Mesenteric fat pad (tissue), 1 donor: ENCODE measurements around the gene LRP1B. TPM values are rescaled to one million over a fixed set of nuclear protein-coding genes. Genes with fewer than 3 reads are reported as not detected.

Experiments used
- DNase-seq: peaks from one replicate; pipeline ENCODE4 v3.0.0-alpha.2; 2020; ENCODE audit warnings: low spot score
- total RNA-seq: library from RNA; stranded (reverse); fragmentation: NEBNext Ultra II Directional; extraction: Animal tissue kit (Norgen Biotek cat#: 25700); gene quantifications from one replicate; pipeline ENCODE4 v1.2.1, GENCODE V29; 2021
- donor health status: DM: yes; HTN: yes; CAD: no.

Gene LRP1B
- total RNA-seq, 1 donor from 2014 or later = 0.22 TPM

GRCh38 chr2:141522048-141522447 lies 608.8 kb downstream of the LRP1B start:
- no peak for DNase-seq

- no peak for DNase-seq
These were observed 610.9 kb downstream of the LRP1B start for GRCh38 chr2:141519906-141520305.

GRCh38 chr2:141517852-141518421 lies 612.9 kb downstream of the LRP1B start:
- no peak for DNase-seq

- no peak for DNase-seq
These were observed 613.5 kb downstream of the LRP1B start for GRCh38 chr2:141517180-141517851.

GRCh38 chr2:141515931-141516330 lies 614.9 kb downstream of the LRP1B start:
- no peak for DNase-seq

- DNase-seq = no peak
These were observed 617.0 kb downstream of the LRP1B start for GRCh38 chr2:141513853-141514252.

- DNase-seq = no peak
These were observed 621.8 kb downstream of the LRP1B start for GRCh38 chr2:141508806-141509595.

GRCh38 chr2:141508086-141508752 lies 622.6 kb downstream of the LRP1B start:
- DNase-seq = no peak

- DNase-seq = no peak
These were observed 624.7 kb downstream of the LRP1B start for GRCh38 chr2:141506135-141506534.

GRCh38 chr2:141501752-141502151 lies 629.1 kb downstream of the LRP1B start:
- no peak for DNase-seq

- no peak for DNase-seq
These were observed 631.7 kb downstream of the LRP1B start for GRCh38 chr2:141499123-141499522.

- no peak for DNase-seq
These were observed 632.3 kb downstream of the LRP1B start for GRCh38 chr2:141498561-141498960.

GRCh38 chr2:141497272-141497671 lies 633.5 kb downstream of the LRP1B start:
- no peak for DNase-seq

GRCh38 chr2:141496810-141497209 lies 634.0 kb downstream of the LRP1B start:
- no peak for DNase-seq

GRCh38 chr2:141493936-141494335 lies 636.9 kb downstream of the LRP1B start:
- DNase-seq = no peak

GRCh38 chr2:141492816-141493215 lies 638.0 kb downstream of the LRP1B start:
- no peak for DNase-seq

- DNase-seq = no peak
These were observed 639.9 kb downstream of the LRP1B start for GRCh38 chr2:141490886-141491285.

- no peak for DNase-seq
These were observed 648.1 kb downstream of the LRP1B start for GRCh38 chr2:141482697-141483096.

GRCh38 chr2:141475801-141476200 lies 655.0 kb downstream of the LRP1B start:
- DNase-seq = no peak

GRCh38 chr2:141468761-141469160 lies 662.1 kb downstream of the LRP1B start:
- DNase-seq = no peak

- DNase-seq = no peak
These were observed 663.5 kb downstream of the LRP1B start for GRCh38 chr2:141467331-141467730.

GRCh38 chr2:141464995-141465394 lies 665.8 kb downstream of the LRP1B start:
- no peak for DNase-seq
